NCI-H2196 treated with DMSO at 0.1 percent for 48 hours (cell line): ENCODE results near the gene SHROOM2.

Experiments
- DNase-seq: peaks from one replicate; lab custom pipeline; 2025; ENCODE audit not compliant: unreplicated experiment; lab: John Stamatoyannopoulos, UW

The SHROOM2 gene

DNA sequence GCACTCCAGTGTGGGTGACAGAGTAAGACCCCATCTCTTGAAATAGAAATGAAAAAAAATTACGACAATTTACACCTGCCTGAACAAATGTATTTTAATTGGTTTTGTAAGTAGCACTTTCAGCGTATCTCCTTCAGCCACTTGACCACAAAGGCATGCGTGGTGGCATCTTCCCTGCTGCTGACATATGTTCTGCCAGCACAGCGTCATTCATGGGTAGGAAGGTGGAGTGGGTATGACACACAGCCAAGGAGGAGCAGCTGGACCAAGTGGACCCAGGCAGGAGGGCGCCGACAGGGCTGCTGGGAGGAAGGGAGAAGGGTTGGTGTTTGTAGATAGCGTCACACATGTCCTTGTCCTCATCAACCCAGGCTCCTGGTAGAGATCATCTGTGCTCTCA is 152.3 kb downstream of the SHROOM2 start:
- DNase-seq: no peak

GRCh38 chrX:9940421-9940820 is 154.2 kb downstream of the SHROOM2 start:
- no peak for DNase-seq

DNA sequence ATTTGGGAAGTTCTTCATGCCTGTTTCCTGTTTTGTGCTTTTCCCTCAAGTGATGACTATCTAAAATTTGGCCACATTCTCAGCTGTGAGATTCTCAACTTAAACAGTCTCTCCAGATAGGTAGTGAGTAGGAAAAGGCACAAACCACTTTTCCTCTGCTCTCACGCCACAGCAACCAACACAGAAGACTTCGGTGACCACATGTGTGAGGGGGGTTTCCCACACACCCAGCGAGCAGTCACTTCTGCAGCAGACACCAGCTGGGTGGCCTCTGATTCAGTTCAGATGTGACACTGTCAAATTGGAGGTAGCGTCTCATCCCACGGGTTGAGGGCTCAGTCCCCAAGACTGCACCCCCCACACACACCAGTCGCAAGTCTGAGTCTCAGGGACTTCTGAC is 155.9 kb downstream of the SHROOM2 start:
- DNase-seq: no peak

GRCh38 chrX:9943420-9943819 is 157.2 kb downstream of the SHROOM2 start:
- DNase-seq: no peak

GRCh38 chrX:9947131-9947794 is 161.0 kb downstream of the SHROOM2 start:
- DNase-seq: no peak

DNA sequence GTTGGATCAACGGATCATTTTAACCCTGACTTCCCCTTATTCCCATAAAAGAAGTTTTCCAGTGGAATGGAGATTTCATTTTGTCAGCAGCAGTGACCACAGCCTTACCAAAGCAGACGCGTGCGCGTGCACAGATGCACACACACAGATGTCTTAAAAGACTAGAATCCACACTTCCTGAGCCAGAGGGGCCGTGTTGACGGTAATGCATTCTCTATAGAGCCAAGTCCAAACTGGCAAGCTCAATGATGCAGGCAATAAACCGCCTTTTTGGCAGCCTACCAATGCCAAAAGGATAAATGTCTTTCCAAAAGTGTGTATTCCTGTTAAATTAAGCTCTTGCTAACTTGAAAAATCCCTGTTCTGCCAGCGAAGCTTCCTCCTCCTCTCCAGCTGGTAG is 162.2 kb downstream of the SHROOM2 start:
- DNase-seq: no peak

DNA sequence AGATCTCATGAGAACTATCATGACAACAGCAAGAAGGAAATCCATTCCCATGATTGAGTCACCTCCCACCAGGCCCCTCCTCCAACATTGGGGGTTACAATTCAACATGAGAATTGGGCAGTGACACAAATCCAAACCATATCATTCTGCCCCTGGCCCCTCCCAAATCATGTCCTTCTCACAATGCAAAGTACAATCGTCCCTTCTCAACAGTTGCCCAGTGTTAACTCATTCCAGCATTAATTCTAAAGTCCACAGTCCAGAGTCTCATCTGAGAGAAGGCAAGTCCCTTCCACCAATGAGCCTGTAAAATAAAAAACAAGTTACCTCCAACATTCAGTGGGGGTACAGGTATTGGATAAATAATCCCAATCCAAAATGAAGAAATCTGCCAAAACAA is 166.1 kb downstream of the SHROOM2 start:
- no peak for DNase-seq

DNA sequence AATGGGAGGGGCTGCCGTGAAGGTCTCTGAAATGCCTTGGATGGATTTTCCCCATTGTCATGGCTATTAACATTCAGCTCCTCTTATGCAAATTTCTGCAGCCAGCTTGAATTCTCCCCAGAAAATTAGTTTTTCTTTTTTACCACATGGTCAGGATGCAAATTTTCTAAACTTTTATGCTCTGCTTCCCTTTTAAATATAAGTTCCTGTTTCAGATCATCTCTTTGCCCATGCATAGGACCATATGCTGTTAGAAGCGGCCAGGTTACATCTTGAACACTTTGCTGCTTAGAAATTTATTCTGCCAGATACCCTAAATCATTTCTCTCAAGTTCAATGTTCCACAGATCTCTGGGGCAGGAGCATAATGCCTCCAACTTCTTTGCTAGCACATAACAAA is 167.2 kb downstream of the SHROOM2 start:
- DNase-seq: no peak

- no peak for DNase-seq
These were observed 169.3 kb downstream of the SHROOM2 start for GRCh38 chrX:9955506-9955905.

DNA sequence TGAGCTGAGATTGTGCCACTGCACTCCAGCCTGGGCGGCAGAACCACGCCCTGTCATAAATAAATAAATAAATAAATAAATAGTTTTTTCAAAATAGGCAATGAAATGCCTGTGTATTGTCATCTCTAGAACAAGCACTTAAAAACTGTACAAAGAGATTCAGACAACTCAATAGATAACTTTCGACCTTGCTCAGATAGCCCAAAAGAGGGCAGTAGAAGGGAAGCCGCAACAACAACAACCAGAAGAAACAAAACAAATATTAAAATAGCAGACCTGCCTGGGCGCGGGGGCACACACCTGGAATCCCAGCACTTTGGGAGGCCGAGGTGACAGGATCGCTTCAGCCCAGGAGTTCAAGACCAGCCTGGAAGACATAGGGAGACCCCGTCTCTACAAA is 171.5 kb downstream of the SHROOM2 start:
- DNase-seq: no peak

DNA sequence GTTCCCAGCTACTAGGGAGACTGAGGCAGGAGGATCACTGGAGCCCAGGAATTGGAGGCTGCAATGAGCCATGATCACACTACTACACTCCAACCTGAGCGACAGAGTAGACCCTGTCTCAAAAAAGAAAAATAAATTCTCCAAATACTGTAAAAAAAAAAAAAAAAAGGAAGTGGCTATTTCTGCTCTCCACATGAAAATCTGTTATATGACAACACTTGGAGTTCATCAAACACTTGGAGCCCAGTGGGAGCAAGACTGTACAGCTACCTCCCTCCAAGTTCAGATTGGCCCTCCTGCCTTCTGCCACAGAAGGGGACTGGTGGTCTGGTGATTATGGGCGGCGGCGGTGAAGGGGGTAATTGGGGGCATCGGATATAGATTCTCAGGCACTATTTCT is 172.0 kb downstream of the SHROOM2 start:
- no peak for DNase-seq

- no peak for DNase-seq
These were observed 175.5 kb downstream of the SHROOM2 start for GRCh38 chrX:9961750-9962149.

DNA sequence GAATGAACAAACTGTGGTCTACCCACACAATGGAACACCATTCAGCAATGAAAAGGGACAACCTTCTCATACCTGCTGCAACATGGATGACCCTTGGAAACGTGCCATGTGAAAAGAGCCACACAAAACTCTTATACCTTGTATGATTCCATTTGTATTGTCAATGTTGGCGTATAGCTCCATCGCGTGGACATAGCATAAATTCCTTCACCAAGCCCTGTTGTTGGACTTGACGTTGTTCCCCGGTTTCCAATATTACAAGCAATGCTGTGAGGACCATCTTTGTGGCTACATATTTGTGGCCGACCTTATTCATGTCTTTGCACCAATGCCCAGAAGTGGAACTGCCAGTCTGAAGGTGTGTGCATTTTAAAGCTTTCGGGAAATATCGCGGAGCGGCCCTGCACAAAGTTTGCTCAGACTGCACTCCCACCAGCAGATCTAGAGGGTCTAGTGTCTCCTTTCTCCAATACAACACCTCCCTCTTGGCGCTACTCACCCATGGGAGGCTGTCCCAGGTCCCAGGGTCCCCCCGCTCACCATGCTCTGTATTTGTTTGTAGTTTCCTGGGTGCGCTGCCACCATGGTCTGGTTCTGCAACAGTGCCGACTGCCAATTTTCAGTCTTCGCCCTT is 180.7 kb downstream of the SHROOM2 start, which contains the start of gene CLDN34:
CLDN34 (plus strand) TSS at position 584 of the 634 bp plus-strand sequence; CDS start at position 584, 0 bp downstream.
- no peak for DNase-seq

- no peak for DNase-seq
These were observed 191.4 kb downstream of the SHROOM2 start for GRCh38 chrX:9977635-9978034.

GRCh38 chrX:9980401-9980800 is 194.2 kb downstream of the SHROOM2 start:
- no peak for DNase-seq

DNA sequence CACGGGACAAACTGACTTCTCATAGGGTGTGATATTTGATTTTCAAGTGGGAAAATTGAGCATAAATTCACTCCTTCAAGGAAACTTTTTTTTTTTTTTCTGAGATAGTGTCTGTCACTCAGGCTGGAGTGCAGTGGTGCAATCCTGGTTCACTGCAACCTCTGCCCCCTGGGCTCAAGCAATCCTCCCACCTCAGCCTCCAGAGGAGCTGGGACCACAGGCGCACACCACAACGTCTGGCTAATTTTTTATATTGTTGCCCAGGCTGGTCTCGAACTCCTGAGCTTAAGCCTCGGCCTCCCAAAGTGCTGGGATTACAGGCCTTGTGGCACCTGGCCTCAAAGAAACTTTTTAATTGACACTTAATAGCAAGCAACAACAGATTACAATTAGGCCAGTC is 194.7 kb downstream of the SHROOM2 start:
- no peak for DNase-seq

GRCh38 chrX:9983441-9983840 is 197.2 kb downstream of the SHROOM2 start:
- DNase-seq: no peak

DNA sequence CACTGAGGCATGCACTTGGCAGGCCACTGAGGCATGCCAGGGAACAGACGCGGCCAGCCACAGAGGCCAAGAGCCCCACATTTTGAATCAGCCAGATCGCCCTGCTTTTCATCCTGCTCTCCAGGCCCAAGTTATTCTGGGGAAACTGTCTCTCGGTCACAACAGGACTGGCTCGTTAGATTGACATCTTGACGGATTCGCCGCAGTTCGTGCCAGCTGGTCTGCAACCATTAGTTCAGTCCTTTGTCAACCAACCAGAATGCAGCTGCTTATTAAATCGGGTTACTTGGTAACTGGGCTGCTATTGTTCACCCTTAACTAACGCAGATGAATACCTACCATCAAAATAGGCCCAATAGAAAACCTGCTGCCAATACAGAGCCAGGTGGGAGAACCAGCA is 197.6 kb downstream of the SHROOM2 start:
- no peak for DNase-seq

DNA sequence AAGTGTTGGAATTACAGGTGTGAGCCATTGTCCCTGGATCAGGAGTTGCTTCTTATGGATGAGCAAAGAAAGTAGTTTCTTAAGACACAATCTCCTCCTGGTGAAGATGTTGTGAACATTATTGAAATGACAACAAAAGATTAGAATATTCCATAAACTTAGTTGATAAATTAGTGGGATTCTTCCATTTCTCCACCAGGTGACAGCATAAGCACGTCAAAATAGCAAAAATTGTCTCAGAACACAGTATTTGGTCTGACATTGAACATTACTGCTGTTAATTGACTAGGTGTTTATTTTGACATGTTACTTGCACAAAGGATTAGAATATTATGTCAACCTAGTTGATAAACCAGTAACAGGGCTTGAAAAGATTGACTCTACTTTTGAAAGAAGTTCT is 202.5 kb downstream of the SHROOM2 start:
- DNase-seq: no peak

- DNase-seq: no peak
These were observed 205.8 kb downstream of the SHROOM2 start for GRCh38 chrX:9992061-9992460.

DNA sequence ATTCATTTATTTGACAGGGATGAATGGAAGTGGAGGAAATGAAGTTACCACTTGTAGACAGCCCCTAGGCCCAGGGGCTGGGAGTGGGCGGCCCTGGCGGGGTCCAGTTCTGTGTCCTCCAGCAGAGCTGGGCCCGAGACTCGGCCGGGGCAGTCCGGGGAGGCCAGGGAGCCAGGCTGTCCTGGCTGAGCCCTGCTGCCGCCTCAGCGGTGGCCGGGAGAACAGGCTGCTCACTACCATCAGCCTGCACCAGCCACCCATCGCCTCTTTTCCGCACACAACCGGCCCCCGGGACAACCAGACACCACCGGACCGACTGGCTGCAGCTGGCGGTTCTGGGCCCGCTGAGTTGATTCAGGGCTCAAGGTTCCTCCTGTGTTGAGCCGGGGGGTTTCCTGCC is 206.5 kb downstream of the SHROOM2 start:
- no peak for DNase-seq

DNA sequence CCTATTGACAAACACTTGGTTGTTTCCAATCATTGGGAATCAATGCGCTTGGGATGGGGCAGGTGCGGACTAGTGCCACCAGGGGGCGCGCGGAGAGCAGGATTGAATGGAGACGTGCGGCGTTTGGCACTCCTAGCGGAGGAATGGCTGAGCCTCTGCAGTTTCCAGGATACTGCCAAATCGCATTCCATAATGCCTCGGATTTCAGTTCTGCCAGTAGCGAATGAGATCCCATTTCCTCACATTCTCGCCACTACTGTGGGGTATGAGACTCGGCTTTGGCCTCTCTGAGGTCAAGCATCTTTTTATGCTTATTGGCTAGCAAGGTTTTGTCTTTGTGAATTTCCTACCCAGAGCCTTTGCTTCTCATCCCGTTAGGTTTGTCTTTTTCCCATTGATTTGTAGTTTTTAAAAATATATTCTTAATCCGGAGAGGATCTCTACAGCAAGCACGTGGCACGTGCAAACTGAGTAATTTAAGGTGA is 209.7 kb downstream of the SHROOM2 start:
- DNase-seq: peak; percentile 6

DNA sequence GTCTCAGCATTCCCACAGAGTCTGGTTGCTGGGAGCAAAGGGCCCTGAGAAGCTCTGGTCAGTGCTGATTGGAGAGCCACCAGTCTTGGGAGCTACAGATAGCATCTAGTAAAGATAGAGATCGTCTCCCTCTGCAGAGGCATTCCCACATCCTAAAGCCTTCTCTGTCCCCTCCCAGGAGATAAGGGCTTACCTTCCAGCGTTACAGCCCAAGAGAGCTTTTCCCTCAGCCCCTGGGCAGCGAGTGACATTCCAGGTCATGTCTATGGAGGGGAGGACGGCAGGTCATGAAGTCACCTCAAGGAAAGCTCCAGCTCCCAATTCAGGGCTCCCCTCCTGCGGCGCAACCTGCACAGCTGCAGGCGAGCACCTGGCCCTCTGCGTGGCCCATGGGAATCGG is 210.8 kb downstream of the SHROOM2 start:
- DNase-seq: no peak
